GM12872 (cell line): ENCODE results near the gene CKS1B.

ENCODE experiments used
- TF ChIP-seq, protein P1 (sequence below): IDR thresholded peaks from 3 replicates; pipeline ENCODE4 v1.5.1; 2011; ENCODE audit warnings: low read depth, mild to moderate bottlenecking, low read length, moderate library complexity; ENCODE audit not compliant: insufficient read depth

Gene CKS1B

DNA sequence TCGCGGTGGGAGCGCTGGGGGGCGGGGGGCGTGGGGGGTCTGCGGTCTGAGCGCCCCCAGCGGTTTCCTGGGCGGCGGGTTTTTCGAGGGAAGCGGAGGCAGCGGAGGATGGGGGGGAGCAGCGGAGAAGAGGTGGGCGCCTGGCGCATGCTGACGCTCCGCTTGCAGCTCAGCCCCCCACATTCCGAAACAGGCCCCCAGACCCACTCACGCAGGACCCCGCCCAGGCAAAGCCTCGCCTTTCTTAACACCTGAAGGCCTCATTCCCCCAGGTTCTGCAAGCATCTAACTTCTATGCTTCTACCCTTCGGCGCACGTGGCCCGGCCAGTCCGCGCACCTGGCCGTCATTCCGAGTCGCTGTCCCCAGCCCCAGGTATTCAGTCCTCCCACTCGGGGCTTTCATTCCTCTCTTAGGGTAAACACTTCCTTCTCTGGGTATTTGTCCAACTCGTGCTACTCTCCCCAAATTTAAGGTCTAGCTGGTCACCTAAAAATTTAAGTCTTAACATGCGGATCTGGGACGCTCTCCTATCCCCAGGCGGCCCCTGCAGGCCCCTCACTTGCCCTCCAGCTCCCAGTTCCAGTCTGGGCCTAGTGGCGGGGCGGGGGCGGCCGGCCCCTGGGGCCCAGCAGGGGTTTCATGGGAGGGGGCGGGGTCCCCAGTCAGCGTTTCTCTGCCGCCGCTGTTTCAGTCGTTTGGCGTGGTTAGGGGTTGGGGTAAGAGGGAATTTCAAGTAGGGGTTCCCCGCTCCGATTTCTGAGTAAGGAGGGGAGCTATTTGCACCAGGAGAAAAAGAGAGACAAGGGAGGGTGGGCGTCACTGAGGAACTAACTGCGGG is 25.3 kb downstream of the CKS1B start:
- TF ChIP-seq, protein P1, sequence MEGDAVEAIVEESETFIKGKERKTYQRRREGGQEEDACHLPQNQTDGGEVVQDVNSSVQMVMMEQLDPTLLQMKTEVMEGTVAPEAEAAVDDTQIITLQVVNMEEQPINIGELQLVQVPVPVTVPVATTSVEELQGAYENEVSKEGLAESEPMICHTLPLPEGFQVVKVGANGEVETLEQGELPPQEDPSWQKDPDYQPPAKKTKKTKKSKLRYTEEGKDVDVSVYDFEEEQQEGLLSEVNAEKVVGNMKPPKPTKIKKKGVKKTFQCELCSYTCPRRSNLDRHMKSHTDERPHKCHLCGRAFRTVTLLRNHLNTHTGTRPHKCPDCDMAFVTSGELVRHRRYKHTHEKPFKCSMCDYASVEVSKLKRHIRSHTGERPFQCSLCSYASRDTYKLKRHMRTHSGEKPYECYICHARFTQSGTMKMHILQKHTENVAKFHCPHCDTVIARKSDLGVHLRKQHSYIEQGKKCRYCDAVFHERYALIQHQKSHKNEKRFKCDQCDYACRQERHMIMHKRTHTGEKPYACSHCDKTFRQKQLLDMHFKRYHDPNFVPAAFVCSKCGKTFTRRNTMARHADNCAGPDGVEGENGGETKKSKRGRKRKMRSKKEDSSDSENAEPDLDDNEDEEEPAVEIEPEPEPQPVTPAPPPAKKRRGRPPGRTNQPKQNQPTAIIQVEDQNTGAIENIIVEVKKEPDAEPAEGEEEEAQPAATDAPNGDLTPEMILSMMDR = no peak

DNA sequence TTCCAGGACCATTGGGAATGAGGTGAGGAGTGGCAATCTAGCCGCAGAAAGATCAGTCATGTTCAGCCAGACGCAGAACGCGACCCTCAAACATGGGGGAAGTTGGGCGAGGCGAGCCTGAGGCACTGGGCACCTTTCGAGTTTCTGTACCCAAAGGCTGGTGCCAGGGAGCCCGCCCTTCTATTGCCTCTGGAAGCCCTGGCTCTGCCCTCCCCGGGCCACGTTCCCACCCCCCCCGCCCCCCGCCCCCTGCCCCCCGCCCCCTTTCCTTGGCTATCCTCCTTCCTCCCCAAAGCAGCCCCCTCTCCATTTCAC is 25.9 kb downstream of the CKS1B start:
- TF ChIP-seq, protein P1 = no peak

DNA sequence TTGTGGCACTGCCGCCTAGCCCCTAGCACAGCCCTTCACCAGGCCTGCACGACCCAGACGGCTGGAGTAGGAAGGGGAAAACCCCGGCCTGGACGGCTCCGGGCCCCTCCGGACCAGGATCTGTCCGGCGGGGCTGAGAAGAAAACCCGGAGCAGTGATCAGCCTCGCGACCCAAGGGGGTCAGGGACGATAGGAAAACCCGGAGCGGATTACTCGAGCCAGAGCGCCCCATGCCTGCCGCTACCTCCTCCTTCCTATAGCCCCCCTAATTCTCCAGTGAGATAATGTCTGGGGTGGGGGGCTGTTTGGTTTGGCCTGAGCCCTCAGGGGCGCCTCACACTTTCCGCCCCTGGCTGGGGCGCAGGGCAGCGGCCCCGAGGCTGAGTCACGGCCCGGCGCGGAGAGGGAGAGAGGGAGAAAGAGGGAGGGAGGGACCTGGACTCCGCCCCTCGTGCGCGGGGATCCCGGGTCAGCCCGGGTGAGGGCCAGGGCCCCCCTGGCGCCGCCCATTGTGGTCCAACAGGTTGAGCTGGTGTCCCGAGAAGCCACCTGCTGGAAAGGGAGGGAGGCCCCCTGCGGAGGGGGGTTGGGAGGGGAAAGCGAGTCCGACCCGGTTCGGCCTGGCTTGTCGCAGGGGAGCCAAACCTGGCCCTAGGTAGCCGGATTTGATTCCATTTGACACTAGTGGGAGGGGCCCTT is 26.4 kb downstream of the CKS1B start:
- TF ChIP-seq, protein P1 = no peak

DNA sequence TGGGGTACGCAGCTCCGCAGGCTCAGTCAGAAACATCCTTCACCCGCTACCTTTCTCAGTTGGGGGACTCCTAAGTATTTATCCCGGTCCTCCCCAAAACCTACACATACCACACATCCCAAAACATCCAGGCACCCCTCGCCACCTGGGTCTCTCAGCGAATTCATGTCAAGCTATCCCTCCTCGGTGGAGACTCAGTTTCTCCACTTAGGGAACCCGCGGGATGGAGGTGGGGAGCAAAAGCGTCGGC is 26.9 kb downstream of the CKS1B start:
- TF ChIP-seq, protein P1 = no peak

DNA sequence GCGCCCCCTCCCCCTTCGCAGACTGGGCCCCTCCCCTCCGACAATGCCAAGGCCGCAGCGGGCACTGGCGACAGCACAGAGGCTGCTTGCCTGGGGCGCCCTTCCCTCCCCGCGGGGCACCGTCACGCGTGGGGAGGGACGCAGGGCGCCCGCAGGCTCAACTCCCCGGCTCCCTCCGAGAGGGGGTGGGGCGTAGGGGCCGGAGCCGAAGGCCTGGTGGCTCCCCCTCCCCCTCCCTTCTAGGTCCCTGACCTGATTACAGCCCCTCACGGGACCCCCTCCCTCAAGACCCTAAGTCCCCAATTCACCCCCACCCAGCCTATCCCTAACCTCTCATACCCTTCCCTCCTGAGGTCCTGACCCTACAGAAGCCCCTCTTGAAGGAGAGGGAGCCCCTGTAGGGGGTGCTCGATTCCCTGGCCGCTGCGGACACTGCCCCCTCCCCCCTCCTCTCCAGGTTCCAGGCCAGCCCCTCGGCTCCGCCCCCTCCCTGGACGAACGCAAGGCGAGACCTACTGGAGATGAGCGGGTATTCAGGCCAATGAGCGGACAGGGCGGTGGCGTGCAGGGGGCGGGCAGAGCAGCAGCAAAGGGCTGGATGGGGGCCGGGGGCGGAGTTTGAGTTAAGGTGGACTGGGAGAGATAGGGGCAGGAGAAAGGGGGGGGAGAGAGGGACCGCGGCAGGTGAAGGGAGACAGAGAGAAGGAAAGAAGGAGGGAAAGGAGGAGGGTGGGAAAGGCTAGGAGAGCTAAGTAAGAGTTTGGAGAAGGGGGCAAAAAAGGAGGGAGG is 27.4 kb downstream of the CKS1B start:
- TF ChIP-seq, protein P1 = peak; percentile 45; the same call in 2 of the 3 replicates

DNA sequence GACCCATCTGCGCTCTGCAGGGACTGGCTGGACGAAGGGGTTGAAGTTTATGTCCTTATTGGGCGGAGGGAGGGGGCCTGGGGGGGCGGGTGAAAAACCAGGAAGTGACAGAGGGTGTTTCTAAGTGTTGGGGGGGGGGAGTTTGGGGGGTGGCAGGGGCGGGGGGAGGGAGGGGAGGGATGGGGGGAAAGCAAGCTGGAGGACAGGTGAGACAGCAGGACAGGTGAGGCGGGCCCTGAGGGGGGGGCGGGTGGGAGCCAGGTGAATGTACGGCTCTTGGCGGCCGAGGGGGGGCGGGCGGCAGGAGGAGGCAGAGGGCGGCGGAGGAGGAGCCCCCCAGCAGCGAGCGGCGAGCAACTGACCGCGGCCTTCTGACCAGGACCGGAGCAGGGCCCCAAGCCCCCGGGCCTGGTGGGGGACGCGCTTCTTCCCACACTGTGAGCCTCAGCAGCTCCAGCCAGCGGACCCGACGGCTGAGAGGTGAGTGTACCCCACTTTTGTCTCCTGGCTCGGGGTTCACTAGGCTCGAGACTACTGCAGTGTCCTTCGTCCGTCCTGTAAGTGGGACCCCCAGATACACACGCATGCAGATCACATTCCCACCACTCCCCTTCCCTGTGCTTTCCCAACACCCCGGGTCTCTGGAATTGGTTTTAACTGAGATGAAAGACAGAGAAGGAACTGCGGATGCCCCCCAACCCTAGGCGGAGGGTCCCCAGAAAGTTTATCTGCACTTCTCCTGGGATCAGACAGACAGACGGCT is 28.2 kb downstream of the CKS1B start, which contains the start of gene ZBTB7B:
Gene ZBTB7B (plus strand): TSS at position 339 of the 763 bp plus-strand sequence. CDS start 11,859 bp downstream, outside the sequence.
- TF ChIP-seq, protein P1 = no peak

DNA sequence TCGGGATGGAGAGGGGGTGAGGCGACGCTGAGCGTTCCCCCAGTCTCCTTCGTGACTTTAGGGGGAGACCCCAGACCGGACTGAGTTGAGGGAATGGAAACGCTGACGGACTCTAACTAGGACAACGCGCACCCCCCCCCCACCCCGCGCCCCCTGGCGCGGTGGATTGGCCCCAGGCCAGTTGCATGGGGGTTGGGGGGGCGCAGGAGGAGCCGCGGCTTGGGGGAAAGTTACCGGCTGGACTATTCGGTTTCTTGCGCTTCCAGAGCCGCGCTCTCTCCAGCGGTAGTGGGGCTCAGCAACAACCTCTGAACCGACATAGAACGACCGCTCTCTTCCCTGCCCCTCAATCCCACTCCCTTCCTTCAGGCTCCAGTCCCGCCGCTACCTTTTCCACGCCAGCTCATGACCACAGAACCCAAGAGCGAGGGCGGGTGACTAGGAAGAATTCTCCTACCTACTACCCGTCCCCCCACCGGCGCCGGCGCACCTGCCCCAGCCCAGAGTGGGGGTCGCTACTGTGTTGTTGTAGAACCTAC is 28.8 kb downstream of the CKS1B start:
- TF ChIP-seq, protein P1 = no peak
